RPMI8226 (cell line): Measurements from ENCODE around the gene TMEM205.
"Not testable (repeated sequence)": the region's sequence is repeated elsewhere in the genome, so short reads cannot be mapped to it uniquely, and the experiment has no call there.

Experiments used
- DNase-seq: peaks from one replicate; pipeline ENCODE4 v3.0.0-alpha.2; 2015

The TMEM205 gene

GRCh38 chr19:11370744-11371143, 24.7 kb upstream of the TMEM205 start:
- DNase-seq: no peak

- DNase-seq: no peak
These were observed 21.5 kb upstream of the TMEM205 start for GRCh38 chr19:11367528-11367927.

- no peak for DNase-seq
These were observed 19.6 kb upstream of the TMEM205 start for GRCh38 chr19:11365557-11366117.

GRCh38 chr19:11364935-11365334, 18.9 kb upstream of the TMEM205 start:
- DNase-seq: no peak

GRCh38 chr19:11364296-11364904, 18.3 kb upstream of the TMEM205 start:
- DNase-seq: no peak

GRCh38 chr19:11363881-11364280, 17.8 kb upstream of the TMEM205 start:
- no peak for DNase-seq

- no peak for DNase-seq
These were observed 16.0 kb upstream of the TMEM205 start for GRCh38 chr19:11361771-11362731.

- DNase-seq: no peak
These were observed 15.1 kb upstream of the TMEM205 start for GRCh38 chr19:11361037-11361770.

GRCh38 chr19:11359421-11359820, 13.4 kb upstream of the TMEM205 start:
- DNase-seq: no peak

- DNase-seq: no peak
These were observed 10.8 kb upstream of the TMEM205 start for GRCh38 chr19:11356676-11357550.

GRCh38 chr19:11356074-11356397, 10.0 kb upstream of the TMEM205 start:
- DNase-seq: no peak

- peak; percentile 94 for DNase-seq
These were observed 9.3 kb upstream of the TMEM205 start, which contains the start of gene PLPPR2 for GRCh38 chr19:11355160-11356073. TSS of gene PLPPR2 (plus strand) at chr19:11355432. CDS start at chr19:11357674, 2,242 bp downstream.

- not testable (repeated sequence) for DNase-seq
These were observed 8.0 kb upstream of the TMEM205 start for GRCh38 chr19:11354102-11354501.

- DNase-seq: no peak
These were observed 3.1 kb upstream of the TMEM205 start for GRCh38 chr19:11349171-11349570.

- DNase-seq: peak; percentile 16
These were observed 1.5 kb upstream of the TMEM205 start for GRCh38 chr19:11347546-11348039.

GRCh38 chr19:11345122-11345803, 805 bp downstream of the TMEM205 start:
- DNase-seq: peak; percentile 36

- DNase-seq: no peak
These were observed 3.6 kb downstream of the TMEM205 start for GRCh38 chr19:11342429-11342828.

GRCh38 chr19:11340099-11340467, 6.0 kb downstream of the TMEM205 start:
- not testable (repeated sequence) for DNase-seq

GRCh38 chr19:11339254-11340098, 6.6 kb downstream of the TMEM205 start, which contains the start of gene RAB3D:
TSS of gene RAB3D (minus strand) at chr19:11339657. CDS start at chr19:11337399, 2,258 bp downstream.
- DNase-seq: peak; percentile 96
